Vagina (tissue), 2 donors: Measurements from ENCODE around the gene MYH7B. TPM values are rescaled to one million over a fixed set of nuclear protein-coding genes. Genes with fewer than 3 reads are reported as not detected.

Experiments used
- DNase-seq, 2 donors: peaks; one replicate each; pipeline ENCODE4 v3.0.0-alpha.2; 2017; ENCODE audit errors: extremely low spot score in 2 of 2
- H3K27ac ChIP-seq: fragments of 200-600 bp; sonication (generic); one replicate; pipeline ENCODE4 v1.5.1; 2019
- H3K27me3 ChIP-seq: fragments of 200-600 bp; sonication (generic); one replicate; pipeline ENCODE4 v1.5.1; 2019
- H3K36me3 ChIP-seq, 2 donors: fragments of 200-600 bp; sonication (generic); one replicate each; pipeline ENCODE4 v1.5.1; 2017 to 2019
- H3K4me1 ChIP-seq: fragments of 200-600 bp; sonication (generic); one replicate; pipeline ENCODE4 v1.5.1; 2019
- H3K4me3 ChIP-seq, 2 donors: fragments of 200-600 bp; sonication (generic); 1 replicate in 1 of 2; 2 replicates in 1 of 2; pipeline ENCODE4 v1.5.1; 2016 to 2019
- H3K9me3 ChIP-seq: fragments of 200-600 bp; sonication (generic); one replicate; pipeline ENCODE4 v1.5.1; 2019
- CTCF ChIP-seq, 3 experiments: fragments of 450-650 bp in 2 of 3; fragments of 200-600 bp in 1 of 3; sonication (generic) in 1 of 3; IDR thresholded peaks; one replicate each; pipeline ENCODE4 v1.5.1; 2017 to 2019; ENCODE audit warnings: antibody characterized with exemption in 3 of 3, mild to moderate bottlenecking in 2 of 3, moderate library complexity in 2 of 3
- POLR2A ChIP-seq, 2 donors: fragments of 450-650 bp; IDR thresholded peaks; one replicate each; pipeline ENCODE4 v1.6.1; 2017; ENCODE audit warnings: antibody characterized with exemption in 2 of 2, mild to moderate bottlenecking in 2 of 2, moderate library complexity in 2 of 2
- POLR2AphosphoS5 ChIP-seq, 2 donors: sonication (generic); formaldehyde crosslinking; IDR thresholded peaks; one replicate each; pipeline ENCODE4 v1.9.0; 2017; ENCODE audit warnings: antibody characterized with exemption in 2 of 2, mild to moderate bottlenecking in 2 of 2, low read depth in 1 of 2; ENCODE audit not compliant: insufficient read depth in 1 of 2
- intact Hi-C: fragments of 100-400 bp; cut with DNase I; formaldehyde crosslinking; loops from one replicate; pipeline ENCODE4 v1.15.1; 2023
- total RNA-seq: library from RNA; depleted of rRNA; stranded (reverse); fragments of >200 nt; gene quantifications from one replicate; pipeline ENCODE4 v1.2.3, GENCODE V29; 2016

Gene MYH7B
- total RNA-seq, 1 donor from 2014 or later: under 0.01 TPM

DNA sequence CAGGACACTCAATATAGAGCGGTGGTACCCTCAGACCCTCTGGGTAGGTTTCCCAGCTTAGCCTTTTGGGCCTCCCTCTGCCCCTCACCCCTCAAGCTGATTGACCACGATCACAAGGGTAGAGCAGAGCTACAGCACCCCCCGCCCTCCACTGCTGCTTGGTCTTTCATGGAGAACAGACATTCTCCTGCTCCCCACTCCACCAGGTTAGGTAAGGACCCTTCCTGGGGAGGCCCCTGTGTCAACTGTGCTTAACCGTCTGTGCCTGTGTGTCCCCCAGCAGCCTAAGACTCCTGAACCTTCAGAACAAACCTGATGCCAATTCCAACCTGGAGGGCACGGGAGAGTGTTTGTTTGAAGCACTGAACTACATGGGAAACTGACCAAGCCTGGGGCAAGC is 11.8 kb downstream of the MYH7B start:
- intact Hi-C loops: no loop called here
- H3K27me3 ChIP-seq: no peaks in the 10 kb centered on the region
- no peaks in the 10 kb centered on the region for H3K36me3 ChIP-seq

DNA sequence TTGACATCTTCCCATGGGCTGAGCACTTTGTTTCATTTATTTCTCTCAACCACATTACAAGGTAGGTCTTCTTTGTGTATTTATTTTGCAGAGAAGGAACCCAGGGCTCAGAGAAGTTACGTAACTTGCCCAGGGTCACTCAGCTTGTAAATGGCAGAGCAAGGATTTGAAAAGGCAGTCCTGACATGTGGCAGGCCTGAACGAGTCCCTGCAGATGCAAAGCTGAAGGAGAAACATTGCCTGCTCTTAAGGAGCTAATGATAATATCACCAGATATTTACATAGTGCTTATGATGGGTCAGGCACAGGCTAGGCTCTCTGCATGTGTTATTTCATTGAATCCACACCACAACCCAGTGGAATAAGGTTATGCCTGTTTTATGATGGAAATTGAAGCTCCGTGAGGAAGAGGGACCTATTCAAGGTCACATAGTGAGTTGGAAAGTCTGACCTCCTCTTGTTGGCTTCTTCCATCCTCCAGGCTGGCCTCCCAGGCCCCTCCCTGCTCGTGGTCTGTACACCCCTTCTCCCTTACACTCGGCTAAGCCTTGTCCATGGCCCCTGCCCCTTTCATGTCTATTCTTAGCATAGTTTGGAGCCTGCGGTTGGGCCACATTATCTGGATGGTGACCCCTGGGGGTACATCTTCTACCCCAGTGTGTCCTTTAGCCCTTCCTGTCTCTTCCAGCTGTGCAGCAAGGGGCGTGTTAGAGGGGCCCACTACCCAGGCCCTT is 12.5 kb downstream of the MYH7B start:
- TF ChIP-seq POLR2A (IDR thresholded peaks at IDR 0.05): no peak
- no peak for TF ChIP-seq POLR2AphosphoS5 (IDR thresholded peaks at IDR 0.05; ENCODE audit: insufficient read depth in 1 of 2, low read depth in 1 of 2)
- no peak for TF ChIP-seq CTCF (IDR thresholded peaks at IDR 0.05)
- H3K9me3 ChIP-seq: no peaks in the 10 kb centered on the region

More for the DNA sequence above, 11.8 kb downstream of the MYH7B start:
- DNase-seq: no peak
- Histone ChIP-seq H3K9me3 (no peaks in the 10 kb centered on the region), H3K4me1 (no peaks in the 10 kb centered on the region), H3K27ac (no peak overlapping the region), H3K4me3 (no peak overlapping the region)
- no peak for TF ChIP-seq POLR2AphosphoS5 (IDR thresholded peaks at IDR 0.05; ENCODE audit: insufficient read depth in 1 of 2, low read depth in 1 of 2)
- no peak for TF ChIP-seq CTCF (IDR thresholded peaks at IDR 0.05)
- TF ChIP-seq POLR2A (IDR thresholded peaks at IDR 0.05): no peak

GRCh38 chr20:34970193-34970840 is 14.6 kb downstream of the MYH7B start:
- Histone ChIP-seq H3K27ac (no peak overlapping the region), H3K4me3 (no peak overlapping the region), H3K4me1 (no peaks in the 10 kb centered on the region), H3K36me3 (no peaks in the 10 kb centered on the region), H3K9me3 (no peaks in the 10 kb centered on the region), H3K27me3 (no peaks in the 10 kb centered on the region)
- no peak for DNase-seq
- TF ChIP-seq CTCF (IDR thresholded peaks at IDR 0.05) (no peak), POLR2AphosphoS5 (IDR thresholded peaks at IDR 0.05; ENCODE audit: insufficient read depth in 1 of 2, low read depth in 1 of 2) (no peak), POLR2A (IDR thresholded peaks at IDR 0.05) (no peak)
- intact Hi-C loops: no loop called here

More for the DNA sequence above, 12.5 kb downstream of the MYH7B start:
- Histone ChIP-seq H3K27me3 (no peaks in the 10 kb centered on the region), H3K27ac (no peak overlapping the region), H3K4me3 (no peak overlapping the region), H3K36me3 (no peaks in the 10 kb centered on the region), H3K4me1 (no peaks in the 10 kb centered on the region)
- intact Hi-C loops: no loop called here
- no peak for DNase-seq

DNA sequence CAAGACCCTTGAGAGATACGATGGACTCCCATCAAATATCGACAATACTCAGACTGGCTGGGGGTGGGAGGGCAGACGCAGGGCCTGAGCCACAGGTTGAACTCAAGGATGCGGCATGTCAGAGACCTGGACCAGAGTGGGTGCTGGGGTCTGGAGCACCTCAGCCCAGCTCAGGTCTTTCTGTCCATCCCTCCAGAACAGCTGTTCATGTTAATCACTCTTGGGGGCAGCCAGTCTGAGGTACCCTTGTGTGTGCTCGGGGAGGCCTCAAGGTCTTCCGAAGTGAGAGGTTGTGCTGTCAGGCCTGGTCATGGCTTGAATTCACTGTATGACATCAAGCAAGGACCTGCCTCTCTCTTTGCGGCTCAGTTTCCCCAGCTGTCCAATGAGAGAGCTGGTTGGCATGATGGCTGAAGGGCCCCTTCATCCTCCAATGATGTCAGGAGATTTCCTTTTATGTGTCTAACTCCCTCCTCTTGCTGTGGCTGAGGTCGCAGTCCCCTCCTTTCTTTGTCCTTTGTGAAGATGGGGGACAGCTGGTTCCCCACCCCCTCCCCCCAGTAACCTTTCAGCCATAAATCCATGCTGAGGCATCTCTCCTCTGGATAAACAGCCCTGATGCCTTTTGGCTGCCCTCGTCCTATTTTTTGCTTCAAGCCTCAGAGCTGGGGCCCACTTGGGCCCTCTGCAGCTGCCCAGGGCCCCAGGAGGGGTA is 15.3 kb downstream of the MYH7B start:
- DNase-seq: no peak
- Histone ChIP-seq H3K4me3 (no peak overlapping the region), H3K4me1 (no peaks in the 10 kb centered on the region), H3K36me3 (no peaks in the 10 kb centered on the region), H3K27ac (no peak overlapping the region), H3K27me3 (no peaks in the 10 kb centered on the region), H3K9me3 (no peaks in the 10 kb centered on the region)
- intact Hi-C loops: no loop called here
- TF ChIP-seq POLR2AphosphoS5 (IDR thresholded peaks at IDR 0.05; ENCODE audit: insufficient read depth in 1 of 2, low read depth in 1 of 2): no peak
- no peak for TF ChIP-seq CTCF (IDR thresholded peaks at IDR 0.05)
- TF ChIP-seq POLR2A (IDR thresholded peaks at IDR 0.05): no peak
